Uterus (tissue), 2 donors: ENCODE data around the gene NDUFA8.

Source experiments
- CTCF ChIP-seq, 4 experiments: fragments of 200-600 bp in 2 of 4; fragments of 450-650 bp in 2 of 4; sonication (generic) in 2 of 4; IDR thresholded peaks; one replicate each; pipeline ENCODE4 v1.5.1; 2016 to 2019; ENCODE audit warnings: antibody characterized with exemption in 4 of 4, mild to moderate bottlenecking in 2 of 4, moderate library complexity in 1 of 4
- POLR2A ChIP-seq, 2 donors: fragments of 450-650 bp; IDR thresholded peaks; one replicate each; pipeline ENCODE4 v1.6.1; 2016; ENCODE audit warnings: antibody characterized with exemption in 2 of 2, mild to moderate bottlenecking in 1 of 2, moderate library complexity in 1 of 2

GRCh38 chr9:122201641-122202040, 42.1 kb upstream of the NDUFA8 start:
- TF ChIP-seq CTCF (IDR thresholded peaks at IDR 0.05) (no peak), POLR2A (IDR thresholded peaks at IDR 0.05) (no peak)
